GM20431 (cell line): ENCODE data around the gene FOXK2.
"Not testable (repeated sequence)": the region's sequence is repeated elsewhere in the genome, so short reads cannot be mapped to it uniquely, and the experiment has no call there.

Source experiments
- in situ Hi-C: fragments of 300-500 bp; cut with MseI, MboI; formaldehyde crosslinking; loops from one replicate; pipeline ENCODE4 v1.15.0; 2020; ENCODE audit warnings: low sequenced_read_pairs; ENCODE audit not compliant: unreplicated experiment

FOXK2 gene

DNA sequence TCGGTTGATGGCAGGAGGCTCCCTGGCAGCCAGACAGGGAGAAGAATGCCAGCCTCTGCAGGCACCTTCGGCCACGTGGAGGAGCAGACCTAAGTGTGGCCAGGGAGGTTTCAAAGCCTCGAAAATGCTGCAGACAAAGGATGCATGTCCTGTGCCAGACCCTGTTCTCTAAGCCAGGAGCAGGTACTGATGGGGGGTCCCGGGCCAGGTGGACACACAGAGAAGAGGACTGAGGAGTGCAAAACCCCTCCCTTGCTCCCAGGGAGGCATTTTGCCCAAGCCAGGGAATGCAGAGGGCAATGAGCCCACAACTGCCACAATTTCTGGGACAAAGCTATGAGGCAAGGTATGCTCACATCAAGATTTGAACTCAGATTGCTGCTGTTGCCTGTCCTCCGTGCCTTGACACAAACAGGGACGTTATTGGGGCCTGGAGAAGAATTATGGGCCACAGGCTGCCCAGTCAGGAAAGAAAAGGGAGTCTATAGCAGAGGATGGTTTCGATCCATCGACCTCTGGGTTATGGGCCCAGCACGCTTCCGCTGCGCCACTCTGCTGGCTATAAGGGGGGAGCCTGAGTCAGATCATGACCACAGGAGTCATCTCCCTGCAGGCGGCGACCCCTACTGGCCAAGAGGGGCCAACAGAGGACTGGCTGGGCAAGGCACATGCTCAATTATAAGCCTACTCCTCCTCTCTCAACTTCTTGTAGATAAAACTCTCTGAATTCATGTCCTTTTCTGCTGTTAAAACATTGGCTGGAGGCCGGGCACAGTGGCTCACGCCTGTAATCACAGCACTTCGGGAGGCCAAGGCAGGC is 25.1 kb upstream of the FOXK2 start:
- in situ Hi-C loops: no loop called here

DNA sequence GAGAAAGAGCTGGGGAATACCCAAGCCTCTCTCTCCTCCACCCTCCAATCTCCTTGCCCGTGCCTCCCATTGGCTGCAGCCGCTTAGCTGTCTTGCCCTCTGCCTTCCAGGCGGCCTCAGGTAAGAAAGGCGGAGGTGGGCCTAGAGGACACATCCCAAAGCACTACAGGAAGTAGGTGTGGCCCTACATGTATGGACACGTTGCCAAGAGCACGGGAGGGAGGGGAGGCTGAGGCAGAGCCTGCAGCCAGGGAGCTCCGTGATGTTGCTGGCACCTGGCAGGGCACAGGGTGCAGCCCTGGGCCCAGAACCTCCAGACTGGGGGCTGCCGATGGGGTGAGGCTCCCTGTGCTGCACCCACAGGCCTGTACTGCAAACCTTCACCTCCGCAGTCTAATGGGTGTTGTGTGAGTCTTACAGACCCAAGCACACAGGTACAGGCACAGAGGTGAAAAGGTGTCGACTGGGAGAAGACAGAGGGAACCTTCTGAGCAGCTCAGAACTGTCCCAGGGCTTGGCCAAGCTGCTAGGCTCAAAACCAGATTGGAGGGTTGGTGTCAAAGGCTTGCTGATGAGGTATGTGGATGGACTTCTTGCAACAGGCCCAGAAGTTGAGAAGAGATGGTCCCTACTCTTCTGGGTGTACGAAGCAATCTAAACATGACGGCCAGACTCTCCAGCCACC is 23.5 kb upstream of the FOXK2 start:
- in situ Hi-C loops: no loop called here

DNA sequence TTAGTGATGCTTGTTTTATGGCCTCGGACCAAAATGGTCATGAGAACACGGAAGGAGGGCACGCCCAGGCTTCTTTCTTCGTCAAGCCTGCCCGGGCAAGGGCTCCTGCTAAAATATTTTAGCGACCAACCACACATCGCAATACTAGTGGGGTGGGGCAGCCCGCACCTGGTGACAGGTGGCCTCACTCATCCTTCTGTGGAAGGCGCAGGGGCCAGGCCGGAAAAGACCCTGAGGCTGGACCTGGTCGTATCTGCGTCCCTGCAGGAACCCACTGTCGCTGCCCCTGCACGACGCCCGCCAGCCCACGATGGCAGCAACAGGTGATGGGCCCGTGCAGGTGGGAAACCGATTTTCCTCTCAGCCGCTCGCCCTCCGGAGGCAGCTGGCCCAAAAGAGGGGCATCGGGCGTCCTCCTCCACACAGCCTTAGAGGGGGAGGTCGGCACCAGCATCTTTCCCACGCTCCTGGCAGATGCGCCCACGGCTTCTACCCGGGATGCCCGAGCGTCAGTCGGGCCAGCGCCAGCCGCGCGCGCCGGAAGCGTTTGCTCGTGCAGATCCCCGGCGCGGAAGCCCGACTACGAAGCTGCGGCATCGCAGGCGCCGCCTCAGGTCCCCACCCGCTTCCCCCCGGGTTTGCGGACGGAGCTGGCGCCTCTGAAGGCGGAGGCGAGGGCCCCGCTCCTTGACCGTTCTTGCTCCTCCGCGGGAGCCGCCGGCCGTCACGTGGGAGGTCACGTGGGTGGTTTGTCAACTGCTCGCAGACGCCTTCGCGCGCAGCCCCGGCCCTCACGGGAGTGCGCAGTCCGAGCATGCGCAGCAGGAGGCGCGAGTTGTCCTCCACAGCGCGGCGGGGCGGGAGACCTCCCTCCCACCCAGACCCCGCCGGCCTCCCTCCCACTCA is 22.8 kb upstream of the FOXK2 start:
- in situ Hi-C loops: no loop called here

DNA sequence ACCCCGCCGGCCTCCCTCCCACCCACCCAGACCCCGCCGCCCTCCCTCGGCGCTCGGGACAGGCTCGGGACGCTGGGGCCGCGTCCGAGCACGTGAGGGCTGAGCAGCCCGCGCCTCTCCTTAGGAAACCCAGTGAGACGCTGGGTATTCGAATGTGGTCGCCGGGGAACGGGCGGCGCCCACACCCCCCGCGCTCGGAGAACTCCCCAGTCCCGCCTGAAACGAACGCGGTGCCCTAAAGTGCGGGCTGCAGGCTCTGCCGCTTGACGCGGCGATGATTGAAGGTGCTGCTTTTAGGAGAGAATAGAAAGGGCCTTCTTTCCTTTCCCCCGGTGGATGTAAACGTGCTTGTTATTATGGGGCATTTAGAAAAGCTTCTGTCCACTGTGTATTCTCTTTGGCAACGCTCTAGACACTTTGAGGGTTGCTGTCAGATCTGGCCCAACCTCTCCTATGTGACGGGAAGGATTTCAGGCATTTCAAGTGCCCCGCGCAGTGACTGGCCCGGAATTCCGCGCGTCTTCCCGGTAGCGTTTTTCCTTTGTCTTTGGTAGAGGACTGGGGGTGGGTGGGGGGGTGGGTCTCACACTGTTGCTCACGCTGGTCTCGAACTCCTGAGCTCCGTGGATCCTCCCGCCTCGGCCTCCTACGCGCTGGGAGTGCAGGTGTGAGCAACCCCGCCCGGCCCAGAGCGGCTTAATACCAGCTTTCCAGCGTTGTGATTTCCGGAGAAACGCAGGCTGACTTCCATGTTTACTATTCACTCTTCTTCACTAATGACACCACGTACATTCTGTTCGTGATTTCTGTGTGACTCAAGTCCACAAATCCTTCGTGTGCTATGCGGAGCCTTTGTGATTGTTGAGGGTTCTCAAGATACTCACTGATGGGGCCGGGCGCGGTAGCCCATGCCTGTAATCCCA is 21.8 kb upstream of the FOXK2 start:
- in situ Hi-C loops: no loop called here

DNA sequence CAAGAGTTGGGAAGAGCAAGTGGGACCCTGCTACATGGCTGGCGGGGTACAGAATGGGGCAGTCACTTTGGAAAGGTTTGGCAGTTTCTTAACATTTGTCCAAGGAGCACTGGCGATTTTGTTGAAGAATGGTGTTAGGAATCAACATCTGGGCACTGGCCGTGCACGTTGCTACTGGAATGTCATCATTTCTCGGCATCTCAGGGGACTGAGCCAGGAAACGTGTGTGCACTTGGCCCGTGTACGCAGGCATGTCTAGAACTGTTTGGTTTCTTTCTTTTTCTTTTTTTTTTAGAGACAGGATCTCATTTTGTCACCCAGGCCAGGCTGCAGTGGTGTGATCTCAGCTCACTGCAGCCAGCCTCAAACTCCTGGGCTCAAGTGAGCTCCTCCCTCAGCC is 17.3 kb upstream of the FOXK2 start:
- in situ Hi-C loops: no loop called here

DNA sequence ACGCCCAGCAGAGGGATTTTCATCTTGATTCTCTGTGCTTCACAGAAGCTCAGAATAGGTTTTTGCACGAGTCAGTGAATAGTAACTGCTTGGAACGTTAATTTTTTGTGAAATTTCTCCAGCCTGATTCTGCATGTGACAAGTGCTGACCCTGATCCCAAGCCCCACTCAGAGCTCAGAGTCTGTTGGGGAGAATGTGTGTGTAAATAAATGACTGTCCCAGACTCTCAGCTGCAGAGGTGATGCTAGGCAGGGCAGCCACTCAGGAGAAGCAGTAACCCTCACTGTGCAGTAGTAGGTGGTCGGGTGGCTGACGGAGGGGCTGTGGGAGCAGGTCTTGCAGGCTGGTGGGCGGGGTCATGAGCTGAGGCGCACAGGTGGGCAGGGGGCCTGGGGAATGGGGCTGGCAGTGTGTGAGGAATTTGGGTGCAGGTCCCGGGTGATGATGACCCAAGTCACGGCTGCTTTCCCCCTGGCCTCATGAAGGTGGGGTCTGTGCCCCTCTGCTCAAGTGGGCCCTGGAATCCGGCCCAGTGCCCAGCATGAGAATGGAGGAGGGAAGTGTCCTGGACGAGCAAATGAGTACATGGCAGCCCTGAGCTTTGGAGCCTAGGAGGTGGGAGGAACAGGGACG is 16.3 kb upstream of the FOXK2 start:
- in situ Hi-C loops: no loop called here

DNA sequence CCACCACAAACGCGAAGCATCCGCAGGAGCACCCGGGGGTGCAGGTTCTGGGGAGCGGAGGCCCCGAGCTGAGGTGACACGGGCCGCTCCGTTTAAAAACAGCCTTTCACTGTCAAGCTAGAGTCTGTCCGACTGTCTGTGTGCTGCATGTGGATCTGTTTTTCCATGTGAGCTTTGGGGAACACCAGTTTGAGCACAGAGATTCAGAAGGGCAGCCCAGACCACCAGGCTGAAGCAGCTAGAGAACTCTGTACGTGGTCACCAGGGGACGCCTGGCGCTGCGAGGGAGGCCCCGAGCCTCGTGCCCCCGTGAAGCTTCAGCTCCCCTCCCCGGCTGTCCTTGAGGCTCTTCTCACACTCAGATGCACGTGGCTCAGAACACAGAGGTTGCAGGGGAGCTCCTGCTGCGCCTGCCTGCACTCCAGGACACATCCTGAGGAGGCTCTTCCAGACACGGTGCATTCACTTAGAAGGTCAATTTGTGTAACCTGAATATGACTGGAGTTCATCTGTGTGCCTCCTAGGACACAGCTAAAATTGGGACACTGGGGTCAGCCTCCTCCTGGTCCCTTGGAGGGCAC is 15.7 kb upstream of the FOXK2 start:
- in situ Hi-C loops: no loop called here

DNA sequence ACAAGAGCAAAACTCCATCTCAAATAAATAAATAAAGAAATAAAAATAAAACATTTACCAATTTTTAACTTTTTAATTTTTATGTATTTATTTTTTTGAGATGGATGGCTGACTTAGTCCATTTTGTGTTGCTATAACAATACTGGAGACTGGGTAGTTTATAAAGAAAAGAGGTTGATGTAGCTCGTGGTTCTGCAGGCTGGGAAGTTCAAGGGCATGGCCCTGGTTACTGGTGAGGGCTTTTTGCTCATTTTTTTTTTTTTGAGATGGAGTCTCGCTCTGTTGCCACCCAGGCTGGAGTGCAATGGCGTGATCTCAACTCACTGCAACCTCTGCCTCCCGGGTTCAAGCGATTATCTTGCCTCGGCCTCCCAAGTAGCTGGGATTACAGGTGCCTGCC is 14.2 kb upstream of the FOXK2 start:
- in situ Hi-C loops: no loop called here

DNA sequence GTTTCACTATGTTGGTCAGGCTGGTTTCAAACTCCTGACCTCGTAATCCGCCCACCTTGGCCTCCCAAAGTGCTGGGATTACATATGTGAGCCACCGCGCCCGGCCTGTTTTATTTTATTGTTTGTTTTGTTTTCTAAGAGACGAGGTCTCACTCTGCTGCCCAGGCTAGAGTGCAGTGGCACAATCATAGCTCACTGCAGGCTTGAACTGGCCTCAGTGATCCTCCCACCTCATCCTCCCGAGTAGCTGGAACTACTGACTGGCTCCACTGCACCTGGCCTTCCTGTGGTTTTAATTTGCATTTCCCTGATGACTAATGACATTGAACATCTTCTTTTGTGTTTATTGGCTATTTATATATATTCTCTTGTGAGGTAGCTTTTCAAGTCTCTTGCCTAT is 13.1 kb upstream of the FOXK2 start:
- in situ Hi-C loops: not testable (repeated sequence)

DNA sequence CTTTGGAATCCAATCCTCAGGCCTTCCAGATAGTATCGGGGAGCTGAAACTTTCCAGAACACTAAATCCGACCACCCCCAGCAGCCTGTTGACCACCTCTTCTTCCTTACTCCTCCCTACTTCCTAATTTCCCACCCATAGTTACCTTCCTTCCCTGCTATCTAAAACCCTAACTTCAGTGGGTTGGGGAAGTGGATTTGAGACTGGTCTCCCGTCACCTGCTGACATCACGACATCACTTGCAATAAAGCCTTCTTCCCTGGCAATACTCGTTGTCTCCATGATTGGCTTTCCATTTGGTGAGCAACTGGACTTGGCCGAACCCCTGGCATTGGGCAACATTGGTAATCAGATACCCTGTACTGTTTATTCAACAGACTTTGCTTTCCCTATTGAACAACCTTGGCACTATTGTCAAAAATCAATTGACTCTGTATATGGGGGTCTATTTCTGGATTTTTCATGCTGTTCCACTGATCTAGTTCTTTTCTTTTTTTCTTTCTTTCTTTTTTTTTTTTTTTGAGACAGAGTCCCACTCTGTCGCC is 11.8 kb upstream of the FOXK2 start:
- in situ Hi-C loops: no loop called here

DNA sequence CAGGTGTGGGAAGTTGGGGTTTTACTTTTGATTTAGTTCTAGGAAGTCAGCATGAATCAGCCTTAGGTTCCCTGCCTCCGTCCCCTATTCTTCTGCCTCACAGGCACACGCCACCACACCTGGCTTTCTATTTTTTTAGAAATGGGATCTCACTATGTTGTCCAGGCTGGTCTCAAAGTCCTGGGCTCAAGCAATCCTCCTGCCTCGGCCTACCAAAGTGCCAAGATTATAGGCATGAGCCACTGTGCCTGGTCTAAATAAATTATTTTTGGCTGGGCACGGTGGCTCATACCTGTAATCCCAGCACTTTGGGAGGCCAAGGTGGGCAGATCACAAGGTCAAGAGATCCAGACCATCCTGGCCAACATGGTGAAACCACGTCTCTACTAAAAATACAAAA is 7.9 kb upstream of the FOXK2 start:
- in situ Hi-C loops: not testable (repeated sequence)

DNA sequence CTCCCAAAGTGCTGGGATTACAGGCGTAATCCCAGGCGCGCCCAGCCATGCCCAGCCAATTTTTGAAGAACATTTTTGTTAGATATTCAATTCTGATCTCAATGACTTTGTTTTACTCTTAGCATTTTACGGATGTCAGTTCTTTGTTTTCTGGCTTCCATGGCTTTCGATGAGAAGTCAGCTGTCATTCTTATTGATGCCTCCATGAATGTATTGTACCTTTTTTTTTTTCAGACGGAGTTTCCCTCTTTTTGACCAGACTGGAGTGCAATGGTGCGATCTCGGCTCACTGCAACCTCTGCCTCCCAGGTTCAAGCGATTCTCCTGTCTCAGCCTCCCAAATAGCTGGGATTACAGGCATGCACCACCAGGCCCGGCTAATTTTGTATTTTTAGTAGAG is 5.7 kb upstream of the FOXK2 start:
- in situ Hi-C loops: not testable (repeated sequence)

DNA sequence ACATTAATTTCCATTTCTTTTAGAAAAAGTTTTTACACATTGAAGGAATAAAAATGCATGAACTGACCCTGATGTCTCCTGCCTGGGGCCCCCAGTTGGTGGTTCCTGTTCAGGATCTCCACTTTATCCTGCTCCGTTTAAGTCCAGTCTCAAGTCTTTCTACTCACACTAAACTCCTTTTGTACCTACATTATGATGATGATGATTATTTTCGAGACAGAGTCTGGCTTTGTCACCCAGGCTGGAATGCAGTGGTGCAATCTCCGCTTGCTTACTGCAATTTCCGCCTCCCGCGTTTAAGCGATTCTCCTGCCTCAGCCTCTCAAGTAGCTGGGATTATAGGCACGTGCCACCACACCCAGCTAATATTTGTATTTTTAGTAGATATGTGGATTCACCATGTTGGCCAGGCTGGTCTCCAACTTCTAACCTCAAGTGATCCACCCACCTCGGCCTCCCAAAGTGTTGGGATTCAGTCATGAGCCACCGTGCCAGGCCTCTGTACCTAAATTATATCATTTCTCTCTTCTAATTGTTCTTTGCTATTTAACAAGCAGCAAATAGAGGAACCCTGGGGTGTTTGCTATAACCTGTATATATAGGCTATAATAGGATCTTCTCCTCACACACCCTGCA is 2.2 kb upstream of the FOXK2 start:
- in situ Hi-C loops: no loop called here

DNA sequence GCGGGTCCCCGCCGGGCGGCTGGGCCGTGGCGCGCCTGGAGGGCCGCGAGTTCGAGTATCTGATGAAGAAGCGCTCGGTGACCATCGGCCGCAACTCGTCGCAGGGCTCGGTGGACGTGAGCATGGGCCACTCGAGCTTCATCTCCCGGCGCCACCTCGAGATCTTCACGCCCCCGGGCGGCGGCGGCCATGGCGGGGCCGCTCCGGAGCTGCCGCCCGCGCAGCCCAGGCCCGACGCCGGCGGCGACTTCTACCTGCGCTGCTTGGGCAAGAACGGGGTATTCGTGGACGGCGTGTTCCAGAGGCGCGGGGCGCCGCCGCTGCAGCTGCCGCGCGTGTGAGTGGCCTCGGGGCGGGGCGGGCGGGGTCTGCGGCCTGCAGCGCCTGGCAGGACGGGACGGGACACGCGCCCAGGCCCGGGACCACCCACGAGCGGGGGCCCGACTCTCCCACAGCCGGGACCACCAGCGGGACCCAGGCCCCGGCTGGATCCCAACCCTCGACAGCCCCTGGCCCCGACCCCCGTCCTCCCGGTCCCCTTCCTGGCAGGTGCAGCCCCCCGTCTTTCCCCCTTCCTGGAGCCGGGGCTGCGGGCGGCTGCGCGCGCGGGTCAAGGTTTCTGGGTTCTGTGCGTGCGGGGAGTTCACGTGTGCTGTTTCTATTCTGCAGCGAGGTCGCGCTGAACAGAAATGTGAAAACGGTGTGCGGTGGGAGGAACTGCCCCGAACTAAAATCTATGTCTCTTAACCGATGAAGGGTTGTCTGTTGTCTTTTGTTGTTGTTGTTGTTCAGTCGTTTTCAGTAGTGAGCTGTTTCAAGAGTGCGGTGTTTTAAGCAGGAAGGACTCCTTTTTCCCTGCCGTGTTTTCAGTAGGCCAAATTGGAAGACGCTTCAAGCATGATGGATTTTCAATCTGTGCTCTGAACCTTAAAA is 705 bp downstream of the FOXK2 start:
- in situ Hi-C loops: no loop called here

DNA sequence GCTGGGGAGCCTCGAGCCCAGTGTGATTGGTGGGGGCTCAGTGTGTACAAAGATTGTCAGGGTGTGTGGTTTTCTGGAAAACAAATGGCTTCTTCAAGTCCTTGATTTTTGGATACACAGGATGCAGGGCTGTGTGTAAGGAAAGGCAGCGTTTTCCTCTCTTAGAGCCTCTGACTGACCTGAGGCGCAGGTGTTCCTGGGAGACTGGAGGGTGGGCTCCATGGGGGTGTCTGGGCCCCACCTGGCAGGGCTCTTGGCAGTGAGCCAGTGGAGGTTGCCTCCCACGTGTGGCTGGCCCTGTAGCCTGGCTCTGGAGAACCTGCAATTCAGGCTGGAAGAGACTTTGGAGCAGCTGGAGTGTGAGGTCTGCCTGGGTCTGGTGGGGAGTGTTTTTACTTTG is 5.0 kb downstream of the FOXK2 start:
- in situ Hi-C loops: no loop called here

DNA sequence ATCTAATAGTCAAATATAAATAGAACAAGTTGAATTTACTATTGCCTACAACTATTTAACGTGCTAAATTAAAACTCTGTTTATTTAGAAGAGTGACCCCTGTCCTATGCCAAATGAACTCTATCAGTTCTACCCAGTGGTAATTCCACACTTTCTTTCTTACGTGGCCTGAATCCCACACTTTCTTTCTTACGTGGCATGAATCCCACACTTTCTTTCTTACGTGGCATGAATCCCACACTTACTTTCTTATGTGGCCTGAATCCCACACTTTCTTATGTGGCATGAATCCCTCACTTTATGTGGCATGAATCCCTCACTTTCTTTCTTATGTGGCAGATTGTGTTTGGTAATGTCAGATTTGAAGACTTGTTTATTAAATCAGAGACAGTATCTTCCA is 6.2 kb downstream of the FOXK2 start:
- in situ Hi-C loops: no loop called here

DNA sequence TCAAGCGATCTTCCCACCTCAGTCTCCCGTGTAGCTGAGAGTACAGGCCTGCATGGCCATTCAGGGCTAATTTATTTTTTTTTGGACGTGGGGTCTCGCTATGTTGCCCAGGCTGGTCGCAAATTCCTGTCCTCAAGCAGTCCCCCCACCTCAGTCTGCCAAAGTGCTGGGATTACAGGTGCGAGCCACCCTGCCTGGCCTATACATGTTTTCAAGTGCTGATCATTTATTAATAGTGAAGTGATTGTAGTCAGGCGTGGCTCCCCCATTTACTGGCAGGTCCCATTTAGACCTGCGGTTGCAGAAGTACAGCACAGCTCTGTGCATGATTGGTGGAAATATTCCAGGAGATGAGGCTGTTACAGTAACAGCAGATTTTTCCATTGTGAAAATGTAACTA is 8.4 kb downstream of the FOXK2 start:
- in situ Hi-C loops: no loop called here
